ENCODE results near the gene OTX1.

- TF ChIP-seq, protein P1, sequence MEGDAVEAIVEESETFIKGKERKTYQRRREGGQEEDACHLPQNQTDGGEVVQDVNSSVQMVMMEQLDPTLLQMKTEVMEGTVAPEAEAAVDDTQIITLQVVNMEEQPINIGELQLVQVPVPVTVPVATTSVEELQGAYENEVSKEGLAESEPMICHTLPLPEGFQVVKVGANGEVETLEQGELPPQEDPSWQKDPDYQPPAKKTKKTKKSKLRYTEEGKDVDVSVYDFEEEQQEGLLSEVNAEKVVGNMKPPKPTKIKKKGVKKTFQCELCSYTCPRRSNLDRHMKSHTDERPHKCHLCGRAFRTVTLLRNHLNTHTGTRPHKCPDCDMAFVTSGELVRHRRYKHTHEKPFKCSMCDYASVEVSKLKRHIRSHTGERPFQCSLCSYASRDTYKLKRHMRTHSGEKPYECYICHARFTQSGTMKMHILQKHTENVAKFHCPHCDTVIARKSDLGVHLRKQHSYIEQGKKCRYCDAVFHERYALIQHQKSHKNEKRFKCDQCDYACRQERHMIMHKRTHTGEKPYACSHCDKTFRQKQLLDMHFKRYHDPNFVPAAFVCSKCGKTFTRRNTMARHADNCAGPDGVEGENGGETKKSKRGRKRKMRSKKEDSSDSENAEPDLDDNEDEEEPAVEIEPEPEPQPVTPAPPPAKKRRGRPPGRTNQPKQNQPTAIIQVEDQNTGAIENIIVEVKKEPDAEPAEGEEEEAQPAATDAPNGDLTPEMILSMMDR (IDR thresholded peaks at IDR 0.05), result no peak
- no peak for TF ChIP-seq POLR2A (IDR thresholded peaks at IDR 0.05)
These were observed 3.4 kb downstream of the OTX1 start for GRCh38 chr2:63053889-63054602.
